Stimulated activated naive B cell treated with anti-CD40 and anti-IgM and Interleukin-4, amounts not matched to agents 10 μg/mL and 1 μg/mL and 100 μg/mL, for 72 hours (primary cell): ENCODE results near the gene TMEM100.

Source experiments
- ATAC-seq, 2 donors: fragments of 150-1000 bp; cut with Tn5 transposase; replicated peaks; 2 replicates each; pipeline ENCODE4 v1.10.0; 2021; ENCODE audit warnings: moderate library complexity in 1 of 2
- DNase-seq: peaks from one replicate; pipeline ENCODE4 v3.0.0; 2021
- H3K27ac Mint-ChIP-seq: one replicate; pipeline ENCODE4 v1.8.0; 2022; ENCODE audit warnings: mild to moderate bottlenecking, mixed read lengths
- H3K27me3 Mint-ChIP-seq, 2 donors: one replicate each; pipeline ENCODE4 v1.8.0; 2022; ENCODE audit warnings: mixed read lengths in 2 of 2
- H3K36me3 Mint-ChIP-seq, 2 donors: one replicate each; pipeline ENCODE4 v1.8.0; 2022; ENCODE audit warnings: mixed read lengths in 2 of 2, mild to moderate bottlenecking in 1 of 2
- H3K4me1 Mint-ChIP-seq, 2 donors: one replicate each; pipeline ENCODE4 v1.8.0; 2022; ENCODE audit warnings: mixed read lengths in 2 of 2, mild to moderate bottlenecking in 1 of 2
- H3K4me3 Mint-ChIP-seq, 2 donors: one replicate each; pipeline ENCODE4 v1.8.0; 2022; ENCODE audit warnings: mild to moderate bottlenecking in 2 of 2, mixed read lengths in 2 of 2, moderate library complexity in 1 of 2
- H3K9me3 Mint-ChIP-seq, 2 donors: one replicate each; pipeline ENCODE4 v1.8.0; 2022; ENCODE audit warnings: mixed read lengths in 2 of 2, mild to moderate bottlenecking in 1 of 2

The TMEM100 gene, protein sequence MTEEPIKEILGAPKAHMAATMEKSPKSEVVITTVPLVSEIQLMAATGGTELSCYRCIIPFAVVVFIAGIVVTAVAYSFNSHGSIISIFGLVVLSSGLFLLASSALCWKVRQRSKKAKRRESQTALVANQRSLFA

DNA sequence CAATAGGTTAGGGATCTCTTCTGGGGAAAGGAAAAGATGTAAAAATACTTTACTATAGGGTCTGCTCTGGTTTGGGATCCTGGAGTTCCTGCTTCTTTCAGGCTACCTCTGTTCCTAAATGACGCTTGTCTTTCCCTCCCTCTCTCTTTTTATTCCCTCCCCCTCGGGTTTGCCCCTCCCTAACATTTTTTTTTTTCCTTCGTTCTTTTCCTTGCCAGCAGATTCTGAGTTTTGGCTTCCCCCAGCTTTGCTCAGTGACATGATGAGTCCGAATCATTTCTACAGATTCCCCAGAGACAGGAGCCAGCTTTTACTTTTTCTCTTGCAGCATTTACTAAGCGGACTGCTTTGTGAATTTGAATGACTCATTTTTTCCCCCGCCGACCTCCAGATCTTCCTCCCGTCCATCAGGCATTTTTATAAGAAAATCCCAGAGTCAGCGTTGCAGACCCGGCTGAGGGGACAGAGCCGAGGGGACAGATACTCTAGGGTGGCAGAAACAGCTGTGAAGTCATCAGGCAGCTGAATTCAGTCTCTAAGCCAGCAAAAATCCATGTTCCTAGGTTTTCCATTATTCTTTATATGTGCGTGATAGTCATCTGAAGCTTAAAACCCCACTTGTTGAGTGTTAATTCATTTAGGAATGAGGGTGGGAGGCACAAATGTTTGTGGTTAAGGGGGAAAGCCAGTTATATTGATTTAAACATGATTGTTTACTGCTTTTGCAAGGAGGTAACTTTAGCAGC is at the start of gene TMEM100:
Gene TMEM100 (minus strand): TSS at position 123 of the 746 bp plus-strand sequence. CDS start 1,794 bp downstream, outside the sequence.
- Mint-ChIP-seq H3K27me3 (peaks cover 23 to 44% of the 10 kb centered on the region in 2 donors), H3K36me3 (no peaks in the 10 kb centered on the region), H3K4me1 (peaks cover 5 to 14% of the 10 kb centered on the region in 2 donors)

DNA sequence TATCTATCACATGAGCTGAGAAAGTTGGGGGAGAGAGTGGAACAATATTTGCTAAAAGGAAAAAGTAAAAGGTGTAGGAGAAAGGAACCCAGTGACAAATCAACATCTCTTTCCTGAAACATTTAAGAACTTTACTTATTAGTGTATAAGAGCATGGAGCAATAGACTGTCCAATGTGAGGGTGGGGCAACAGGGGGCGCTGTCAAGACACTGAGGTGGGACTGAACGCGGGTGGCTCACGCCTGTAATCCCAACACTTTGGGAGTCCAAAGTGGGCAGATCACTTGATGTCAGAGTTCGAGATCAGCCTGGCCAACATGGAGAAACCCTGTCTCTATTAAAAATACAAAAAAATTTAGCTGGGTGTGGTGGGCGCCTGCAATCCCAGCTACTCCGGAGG is 49.4 kb upstream of the TMEM100 start:
- ATAC-seq: no peak
- Mint-ChIP-seq H3K4me1 (no peaks in the 10 kb centered on the region), H3K27ac (no peak overlapping the region), H3K27me3 (no peaks in the 10 kb centered on the region), H3K36me3 (peaks cover 20 to 40% of the 10 kb centered on the region in 2 donors), H3K9me3 (no peaks in the 10 kb centered on the region), H3K4me3 (no peak overlapping the region)
- DNase-seq: no peak

More for the DNA sequence above, at the start of gene TMEM100:
- Mint-ChIP-seq H3K9me3 (no peaks in the 10 kb centered on the region), H3K27ac (no peak within 1 kb of the TSS), H3K4me3 (no peak within 1 kb of the TSS)
- no peak for ATAC-seq
- no peak for DNase-seq

DNA sequence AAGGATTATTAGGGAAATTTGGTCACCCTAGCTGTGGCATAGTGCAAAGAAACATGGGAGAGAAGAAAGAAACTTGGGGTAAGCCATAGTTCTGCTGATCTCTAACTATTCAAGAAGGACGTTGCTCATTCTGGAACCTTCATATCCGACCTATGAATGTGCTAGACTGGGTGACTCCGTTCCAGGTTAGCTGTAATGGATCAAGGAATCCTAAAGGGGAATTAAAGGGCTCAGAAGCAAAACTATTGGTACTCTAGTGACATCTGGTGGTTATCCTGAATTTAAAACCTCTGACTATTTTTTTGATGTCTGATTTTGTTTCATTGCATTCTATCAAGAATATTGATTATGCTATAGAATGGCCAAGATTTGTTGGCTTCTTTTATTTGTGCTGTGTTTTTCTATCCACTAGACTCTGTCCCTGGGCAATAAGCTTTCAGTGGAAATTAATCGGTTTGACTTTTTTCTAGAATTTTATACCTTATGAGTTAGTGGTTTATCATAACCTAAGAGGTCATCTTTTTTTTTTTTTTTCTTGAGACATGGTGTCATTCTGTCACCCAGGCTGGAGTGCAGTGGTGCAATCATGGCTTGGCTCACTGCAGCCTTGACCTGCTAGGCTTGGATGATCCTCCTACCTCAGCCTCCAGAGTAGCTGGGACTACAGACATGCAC is 47.7 kb upstream of the TMEM100 start:
- Mint-ChIP-seq H3K9me3 (no peaks in the 10 kb centered on the region), H3K4me1 (no peaks in the 10 kb centered on the region), H3K27me3 (no peaks in the 10 kb centered on the region), H3K4me3 (no peak overlapping the region), H3K36me3 (peaks cover 12 to 29% of the 10 kb centered on the region in 2 donors), H3K27ac (no peak overlapping the region)
- DNase-seq (no peak), ATAC-seq (no peak)

DNA sequence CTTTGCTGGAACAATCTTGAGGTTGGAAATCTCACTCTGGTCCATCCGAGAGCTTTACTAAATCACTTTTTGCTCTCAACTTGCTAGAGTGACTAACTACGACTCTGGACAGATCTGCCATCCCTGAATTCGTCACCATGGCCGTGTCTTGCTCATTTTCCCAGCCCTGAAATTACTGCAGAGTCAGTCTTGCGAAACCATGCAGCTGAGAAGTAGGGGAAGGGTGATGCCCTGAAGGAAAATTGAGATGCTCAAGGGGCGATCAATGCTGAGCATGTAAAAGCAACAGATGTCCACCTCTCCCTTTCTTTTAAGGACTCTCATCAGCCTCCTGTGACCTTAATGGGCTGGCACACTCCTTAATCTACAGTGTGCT is 46.9 kb upstream of the TMEM100 start:
- no peak for ATAC-seq
- Mint-ChIP-seq H3K36me3 (peaks cover 12 to 26% of the 10 kb centered on the region in 2 donors), H3K27ac (no peak overlapping the region), H3K4me1 (no peaks in the 10 kb centered on the region), H3K4me3 (no peak overlapping the region), H3K9me3 (no peaks in the 10 kb centered on the region), H3K27me3 (no peaks in the 10 kb centered on the region)
- DNase-seq: no peak

DNA sequence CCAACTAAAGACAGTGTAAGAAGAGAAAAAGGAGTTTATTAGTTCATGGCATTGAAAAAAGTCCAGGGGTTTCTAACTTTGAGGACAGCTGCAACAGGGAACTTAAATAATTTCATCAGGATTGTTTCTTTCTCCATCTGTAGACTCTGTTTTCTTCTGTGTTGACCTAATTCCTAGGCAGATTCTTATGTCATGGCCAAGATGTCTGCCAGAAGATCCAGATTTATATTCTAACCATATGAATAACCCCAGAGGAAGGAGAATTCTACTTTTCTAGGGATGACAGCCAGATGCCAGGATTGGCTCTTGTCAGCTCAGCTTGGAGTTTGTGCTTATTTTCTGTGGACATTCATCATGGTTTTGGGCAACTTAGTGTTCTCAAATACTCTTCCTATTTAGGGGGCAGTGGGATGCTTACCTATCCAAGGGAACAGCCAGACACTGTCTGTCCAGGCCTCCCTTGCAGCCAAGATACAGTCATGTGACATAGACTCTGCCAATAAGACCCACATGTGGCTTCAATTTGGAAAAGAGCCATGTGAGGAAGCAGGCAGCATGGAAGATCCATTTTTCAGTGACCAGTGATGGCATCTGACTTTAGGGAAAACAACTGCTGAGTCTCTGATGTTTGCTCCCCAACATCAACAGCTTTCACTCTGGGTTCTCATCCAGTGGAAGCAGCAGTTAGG is 46.4 kb upstream of the TMEM100 start:
- H3K27ac Mint-ChIP-seq: no peak overlapping the region
- DNase-seq (no peak), ATAC-seq (no peak)
- no peaks in the 10 kb centered on the region for H3K27me3 Mint-ChIP-seq
- no peaks in the 10 kb centered on the region for H3K9me3 Mint-ChIP-seq
- H3K4me3 Mint-ChIP-seq: no peak overlapping the region
- peaks cover 10 to 24% of the 10 kb centered on the region in 2 donors for H3K36me3 Mint-ChIP-seq
- peaks cover 0 to 2% of the 10 kb centered on the region in 2 donors for H3K4me1 Mint-ChIP-seq

DNA sequence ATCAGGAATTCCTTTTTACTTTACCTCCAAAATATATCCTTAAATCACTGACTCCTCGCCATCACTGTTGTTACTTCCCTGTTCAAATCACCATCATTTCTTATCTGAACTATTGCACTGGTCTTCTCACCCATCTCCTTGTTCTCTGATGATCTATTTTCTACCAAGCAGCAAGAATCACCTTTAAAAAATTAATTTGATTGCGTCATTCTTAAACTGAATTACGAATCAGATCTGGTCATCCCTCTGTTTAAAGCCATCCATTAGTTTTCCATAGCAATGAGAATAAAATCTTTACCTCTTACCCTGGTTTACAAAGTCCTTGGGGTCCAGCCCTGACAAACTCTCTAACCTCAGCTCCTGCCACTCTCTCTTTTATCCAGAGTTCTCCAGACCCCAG is 42.8 kb upstream of the TMEM100 start:
- DNase-seq (no peak), ATAC-seq (no peak)
- no peak overlapping the region for H3K4me3 Mint-ChIP-seq
- H3K27me3 Mint-ChIP-seq: no peaks in the 10 kb centered on the region
- peaks cover 4 to 8% of the 10 kb centered on the region in 2 donors for H3K4me1 Mint-ChIP-seq
- H3K36me3 Mint-ChIP-seq: peaks cover 2 to 4% of the 10 kb centered on the region in 2 donors
- no peak overlapping the region for H3K27ac Mint-ChIP-seq
- no peaks in the 10 kb centered on the region for H3K9me3 Mint-ChIP-seq

DNA sequence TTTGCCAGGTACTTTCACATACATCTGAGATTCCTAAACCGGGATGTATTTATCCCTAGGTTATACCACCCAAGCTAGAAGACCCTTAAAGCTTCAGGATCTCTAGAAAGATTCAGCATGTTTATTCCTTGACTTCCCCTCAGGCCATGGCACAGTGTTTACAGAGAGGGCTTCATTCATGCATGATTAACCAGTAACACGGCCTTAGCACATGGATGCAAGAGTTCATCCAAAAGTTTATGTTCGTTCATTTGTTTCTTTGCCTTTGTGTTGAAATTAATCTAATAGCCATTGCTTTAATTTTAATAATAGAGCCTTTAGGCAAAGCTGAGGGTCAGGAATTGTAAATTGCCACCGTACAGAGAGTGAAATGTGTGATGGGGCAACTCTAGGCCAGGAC is 41.9 kb upstream of the TMEM100 start:
- H3K36me3 Mint-ChIP-seq: peaks cover 2 to 4% of the 10 kb centered on the region in 2 donors
- H3K4me3 Mint-ChIP-seq: no peak overlapping the region
- ATAC-seq (no peak), DNase-seq (no peak)
- H3K27ac Mint-ChIP-seq: no peak overlapping the region
- no peaks in the 10 kb centered on the region for H3K27me3 Mint-ChIP-seq
- H3K9me3 Mint-ChIP-seq: no peaks in the 10 kb centered on the region
- H3K4me1 Mint-ChIP-seq: peaks cover 4 to 8% of the 10 kb centered on the region in 2 donors

DNA sequence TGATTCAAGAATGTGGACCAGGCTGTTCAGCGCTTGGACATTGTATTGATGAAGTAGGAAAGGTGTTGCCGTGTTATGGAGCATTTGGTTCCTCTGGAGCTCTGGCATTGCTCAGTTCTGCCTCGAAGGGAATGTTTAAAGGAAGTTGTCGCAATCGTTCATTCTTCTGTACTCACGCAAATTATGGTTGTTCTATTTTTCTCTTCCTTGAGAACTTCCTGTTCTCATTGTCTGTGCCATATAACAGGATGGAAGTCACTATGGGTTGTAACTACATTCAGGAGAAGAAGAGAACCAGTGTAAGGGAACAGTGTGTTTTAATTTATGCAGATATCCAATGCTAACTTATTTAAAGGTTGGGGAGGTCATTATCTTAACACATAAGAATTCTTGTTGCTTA is 41.2 kb upstream of the TMEM100 start:
- Mint-ChIP-seq H3K9me3 (no peaks in the 10 kb centered on the region), H3K4me1 (peaks cover 4 to 8% of the 10 kb centered on the region in 2 donors), H3K4me3 (no peak overlapping the region), H3K36me3 (peaks cover 2 to 4% of the 10 kb centered on the region in 2 donors), H3K27me3 (no peaks in the 10 kb centered on the region), H3K27ac (no peak overlapping the region)
- ATAC-seq (no peak), DNase-seq (no peak)

DNA sequence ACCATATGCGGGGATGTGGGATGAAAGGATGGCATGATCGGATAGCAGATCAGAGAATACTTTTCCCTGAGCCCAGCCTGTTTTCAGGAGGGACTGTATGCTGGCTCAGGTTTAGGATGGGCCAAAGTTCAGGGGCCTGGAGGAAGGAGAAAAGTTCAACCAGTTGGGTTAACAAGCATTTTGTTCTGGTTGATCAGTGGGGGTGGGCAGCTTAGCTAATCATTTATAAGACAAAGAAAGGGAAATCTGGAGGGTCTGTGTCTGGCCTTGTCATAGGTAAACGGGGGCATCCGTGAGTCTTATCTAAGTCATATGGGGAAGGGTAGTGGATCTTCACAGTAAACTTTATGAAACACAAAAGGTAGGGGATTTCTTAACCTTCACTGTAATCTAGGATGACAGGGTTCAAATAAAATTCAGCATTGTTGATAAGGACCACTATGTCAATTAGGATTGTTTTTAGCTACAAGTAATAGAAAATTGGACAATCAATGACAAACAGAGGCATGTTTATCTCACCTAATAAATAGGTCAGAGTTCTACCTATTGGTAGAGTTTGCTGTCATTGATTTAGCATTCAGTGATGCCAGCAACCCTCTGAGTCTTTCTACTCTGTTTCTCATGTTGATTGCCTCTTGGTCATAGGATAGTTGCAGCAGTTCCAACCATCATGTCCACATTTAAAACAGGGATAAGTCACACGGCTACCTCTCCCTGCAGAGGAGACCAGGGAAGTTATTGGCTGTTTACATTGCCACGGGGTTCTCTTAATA is 39.6 kb upstream of the TMEM100 start:
- H3K27me3 Mint-ChIP-seq: no peaks in the 10 kb centered on the region
- DNase-seq (no peak), ATAC-seq (no peak)
- H3K36me3 Mint-ChIP-seq: peaks cover 0 to 2% of the 10 kb centered on the region in 2 donors
- no peak overlapping the region for H3K4me3 Mint-ChIP-seq
- no peaks in the 10 kb centered on the region for H3K9me3 Mint-ChIP-seq
- no peak overlapping the region for H3K27ac Mint-ChIP-seq
- H3K4me1 Mint-ChIP-seq: peaks cover 7 to 8% of the 10 kb centered on the region in 2 donors

DNA sequence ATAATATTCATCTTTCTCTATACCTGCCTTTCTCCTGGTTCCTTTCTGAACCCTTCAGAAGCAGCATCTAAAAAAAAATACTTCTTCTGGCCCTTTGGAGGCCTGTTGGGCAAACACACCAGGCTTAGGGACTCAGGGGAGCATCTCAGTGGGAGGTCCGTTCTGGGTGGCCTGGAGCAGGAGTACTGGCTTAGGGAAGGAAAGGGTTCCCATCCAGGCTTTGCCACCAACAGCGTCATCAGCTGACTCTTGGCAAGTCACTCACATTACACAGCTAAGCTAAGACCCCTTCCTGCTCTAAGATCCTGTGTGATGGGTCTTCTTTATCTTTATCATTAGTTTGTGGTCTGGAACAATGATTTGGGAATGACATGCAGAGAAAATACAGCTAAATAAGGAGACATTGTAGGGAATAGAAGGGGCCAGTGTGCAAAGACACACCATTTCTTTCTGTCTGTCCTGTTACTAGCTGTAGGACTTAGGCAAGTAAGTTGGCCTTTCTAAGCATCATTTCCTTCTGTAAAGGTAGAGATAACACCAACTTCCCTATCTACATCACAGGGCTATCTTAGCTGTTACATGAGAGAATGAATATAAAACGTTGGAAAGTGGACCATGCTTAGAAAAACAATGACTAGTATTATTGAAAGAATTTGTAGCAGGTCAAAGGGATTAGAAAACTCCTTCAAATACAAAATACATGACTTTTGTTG is 38.1 kb upstream of the TMEM100 start:
- no peak for ATAC-seq
- no peak overlapping the region for H3K27ac Mint-ChIP-seq
- no peak overlapping the region for H3K4me3 Mint-ChIP-seq
- H3K36me3 Mint-ChIP-seq: no peaks in the 10 kb centered on the region
- no peak for DNase-seq
- no peaks in the 10 kb centered on the region for H3K27me3 Mint-ChIP-seq
- no peaks in the 10 kb centered on the region for H3K9me3 Mint-ChIP-seq
- H3K4me1 Mint-ChIP-seq: peaks cover 7 to 8% of the 10 kb centered on the region in 2 donors

DNA sequence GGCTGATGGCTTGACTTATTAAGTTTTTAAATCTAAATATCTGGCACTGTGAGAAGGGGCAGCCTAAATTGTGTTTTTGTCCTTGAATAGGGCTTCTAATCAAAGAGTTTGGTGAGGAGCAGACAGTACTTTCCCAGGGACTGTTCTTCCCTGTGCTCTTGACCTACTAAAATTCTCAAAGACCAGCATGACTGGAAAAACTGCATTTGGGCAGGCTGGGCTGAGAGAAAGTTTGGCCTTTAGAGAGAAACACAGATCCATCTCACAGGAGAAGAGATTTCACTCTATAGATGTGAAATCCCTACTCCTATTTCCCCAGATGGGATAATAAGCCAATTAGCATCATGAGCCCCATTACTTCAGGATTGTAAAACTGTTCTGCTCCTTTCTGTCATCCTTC is 35.5 kb upstream of the TMEM100 start:
- Mint-ChIP-seq H3K27me3 (no peaks in the 10 kb centered on the region), H3K36me3 (peaks cover 0 to 4% of the 10 kb centered on the region in 2 donors), H3K27ac (no peak overlapping the region), H3K4me1 (peaks cover 0 to 3% of the 10 kb centered on the region in 2 donors), H3K9me3 (no peaks in the 10 kb centered on the region), H3K4me3 (no peak overlapping the region)
- DNase-seq (no peak), ATAC-seq (no peak)

DNA sequence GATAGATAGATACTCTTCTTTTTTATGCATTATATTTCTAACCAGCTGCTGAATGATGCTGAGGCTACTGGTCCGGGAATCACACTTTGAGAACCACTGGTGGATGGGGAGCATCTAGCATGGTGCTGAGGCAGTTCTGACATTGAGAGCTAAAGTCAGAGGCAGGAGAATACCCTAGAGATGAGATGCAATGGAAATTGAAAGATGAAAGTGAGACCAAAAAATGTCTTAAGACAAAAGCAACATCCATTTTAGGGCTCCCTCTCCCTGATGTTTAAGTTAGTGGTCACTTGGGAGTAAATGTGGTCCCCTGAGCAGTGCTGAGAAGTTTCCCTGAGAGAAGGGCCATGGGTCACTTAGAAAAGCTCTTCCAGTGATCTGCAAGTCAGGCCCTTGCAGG is 35.0 kb upstream of the TMEM100 start:
- H3K4me3 Mint-ChIP-seq: no peak overlapping the region
- DNase-seq (no peak), ATAC-seq (no peak)
- no peaks in the 10 kb centered on the region for H3K27me3 Mint-ChIP-seq
- no peak overlapping the region for H3K27ac Mint-ChIP-seq
- peaks cover 0 to 5% of the 10 kb centered on the region in 2 donors for H3K4me1 Mint-ChIP-seq
- H3K9me3 Mint-ChIP-seq: no peaks in the 10 kb centered on the region
- peaks cover 0 to 4% of the 10 kb centered on the region in 2 donors for H3K36me3 Mint-ChIP-seq

DNA sequence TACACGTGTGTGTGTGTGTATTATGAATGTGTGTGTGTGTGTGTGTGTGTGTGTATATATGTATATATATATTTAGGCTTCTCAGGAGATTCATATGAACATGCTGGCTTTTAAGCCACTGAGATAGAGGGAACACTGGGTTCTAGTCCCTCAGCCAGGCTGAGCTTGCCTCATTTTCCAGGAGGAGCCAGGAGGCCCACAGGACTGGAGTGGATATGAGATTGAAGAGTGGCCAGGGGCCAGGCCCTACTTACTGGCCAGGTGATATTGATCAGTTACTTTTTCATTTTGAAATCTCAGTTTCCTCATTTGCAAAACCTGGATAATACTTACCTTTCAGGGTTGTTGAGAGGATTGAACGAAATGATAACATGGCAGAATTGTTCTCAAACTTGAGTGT is 34.0 kb upstream of the TMEM100 start:
- H3K9me3 Mint-ChIP-seq: no peaks in the 10 kb centered on the region
- H3K4me3 Mint-ChIP-seq: no peak overlapping the region
- no peak overlapping the region for H3K27ac Mint-ChIP-seq
- ATAC-seq: no peak
- no peaks in the 10 kb centered on the region for H3K27me3 Mint-ChIP-seq
- peaks cover 2 to 7% of the 10 kb centered on the region in 2 donors for H3K4me1 Mint-ChIP-seq
- H3K36me3 Mint-ChIP-seq: peaks cover 0 to 4% of the 10 kb centered on the region in 2 donors
- no peak for DNase-seq
